Stimulated activated CD4-positive, alpha-beta T cell treated with anti-CD3 and anti-CD28 coated beads, Interleukin-4, amount 100 ng/mL, for 48 hours (primary cell): ENCODE data around the gene CXCL11.
A peak's percentile ranks its signal among the peaks of the same experiment; 100 is the strongest.
"Not testable (repeated sequence)": the region's sequence is repeated elsewhere in the genome, so short reads cannot be mapped to it uniquely, and the experiment has no call there.

Experiments used
- DNase-seq, 2 donors: peaks; one replicate each; pipeline ENCODE4 v3.0.0-alpha.2; 2020; ENCODE audit warnings: low read depth in 2 of 2

The CXCL11 gene

GRCh38 chr4:76042241-76042998 is 6.5 kb upstream of the CXCL11 start:
- not testable (repeated sequence) for DNase-seq

- no peak for DNase-seq
These were observed 985 bp upstream of the CXCL11 start for GRCh38 chr4:76036855-76037254.

- DNase-seq = no peak
These were observed 729 bp downstream of the CXCL11 start for GRCh38 chr4:76035141-76035540.

GRCh38 chr4:76029300-76029699 is 6.6 kb downstream of the CXCL11 start:
- no peak for DNase-seq

GRCh38 chr4:76028350-76028765 is 7.5 kb downstream of the CXCL11 start:
- DNase-seq = no peak

GRCh38 chr4:76024065-76024464 is 11.8 kb downstream of the CXCL11 start:
- no peak for DNase-seq

- DNase-seq = no peak
These were observed 12.5 kb downstream of the CXCL11 start, which contains the start of gene CXCL10 for GRCh38 chr4:76023389-76023788. CXCL10 (minus strand) TSS chr4:76023497; CDS start chr4:76023431, 66 bp downstream.

GRCh38 chr4:76022677-76023076 is 13.2 kb downstream of the CXCL11 start:
- DNase-seq = no peak

GRCh38 chr4:76022031-76022430 is 13.8 kb downstream of the CXCL11 start:
- no peak for DNase-seq

GRCh38 chr4:76017056-76017686 is 18.7 kb downstream of the CXCL11 start:
- DNase-seq = no peak

GRCh38 chr4:76016393-76016792 is 19.5 kb downstream of the CXCL11 start:
- DNase-seq = peak in 1 of 2 donors; percentile 10

GRCh38 chr4:76013540-76013939 is 22.3 kb downstream of the CXCL11 start:
- DNase-seq = no peak

GRCh38 chr4:76012388-76012801 is 23.5 kb downstream of the CXCL11 start:
- DNase-seq = no peak

- DNase-seq = no peak
These were observed 24.0 kb downstream of the CXCL11 start for GRCh38 chr4:76011700-76012387.

GRCh38 chr4:76011018-76011670 is 24.7 kb downstream of the CXCL11 start:
- no peak for DNase-seq

GRCh38 chr4:76010576-76010975 is 25.3 kb downstream of the CXCL11 start:
- no peak for DNase-seq

GRCh38 chr4:76009311-76009710 is 26.6 kb downstream of the CXCL11 start:
- no peak for DNase-seq

- no peak for DNase-seq
These were observed 28.6 kb downstream of the CXCL11 start, which contains the start of gene CXCL9 for GRCh38 chr4:76007089-76007862. CXCL9 (minus strand) TSS chr4:76007509; CDS start chr4:76007449, 60 bp downstream.

GRCh38 chr4:76003620-76004019 is 32.2 kb downstream of the CXCL11 start:
- DNase-seq = no peak

- DNase-seq = no peak
These were observed 32.8 kb downstream of the CXCL11 start for GRCh38 chr4:76003035-76003434.

- DNase-seq = no peak
These were observed 33.7 kb downstream of the CXCL11 start for GRCh38 chr4:76002176-76002575.
